ENCODE results near the gene FABP1. TPM values are rescaled to one million over a fixed set of nuclear protein-coding genes. Genes with fewer than 3 reads are reported as not detected.
A peak's percentile ranks its signal among the peaks of the same experiment; 100 is the strongest.

Gene FABP1
- total and polyA plus RNA-seq, 2 of the 8 experiments (the other 6 are each of a cell fraction or from before 2014, with no cell fraction given), result 0.09 TPM; not detected in 1

GRCh38 chr2:88114889-88115288 is 13.0 kb downstream of the FABP1 start:
- FAIRE-seq, result no peak

More at GRCh38 chr2:88114889-88115288, 13.0 kb downstream of the FABP1 start:
- Histone ChIP-seq H4K5ac (ENCODE audit: insufficient read length, low read depth, low read length) (no peak overlapping the region), H3K56ac (replicated peaks; ENCODE audit: insufficient read length, low read depth, low read length) (no peak overlapping the region), H3K23me2 (ENCODE audit: low read depth, low read length) (no peaks in the 10 kb centered on the region), H3K9ac (replicated peaks in 1 of 4; ENCODE audit: extremely low read depth in 1 of 4, low read depth in 3 of 4, low read length in 3 of 4) (no peak overlapping the region), H3K4ac (replicated peaks; ENCODE audit: insufficient read length, low read depth, low read length) (no peak overlapping the region), H2BK12ac (ENCODE audit: low read depth, low read length) (no peak overlapping the region), H4K20me1 (replicated peaks in 1 of 2; ENCODE audit: control insufficient read depth in 1 of 2, insufficient read depth in 2 of 2, low read length in 2 of 2) (no peaks in the 10 kb centered on the region), H3K36me3 (ENCODE audit: control insufficient read depth in 2 of 4, insufficient read depth in 4 of 4, low read length in 3 of 4) (no peaks in the 10 kb centered on the region), H3K14ac (ENCODE audit: insufficient read length) (no peak overlapping the region), H3K4me1 (replicated peaks in 1 of 4; ENCODE audit: control insufficient read depth in 3 of 4, insufficient read depth in 4 of 4, low read length in 3 of 4) (no peaks in the 10 kb centered on the region; a peak in 1 of 7 replicates), H2BK120ac (replicated peaks; ENCODE audit: low read depth, low read length) (no peak overlapping the region), H3K9me3 (ENCODE audit: insufficient read depth in 2 of 2, low read depth in 1 of 2, low read length in 1 of 2) (no peaks in the 10 kb centered on the region), H3K79me1 (ENCODE audit: low read depth, low read length) (no peaks in the 10 kb centered on the region), H2BK5ac (ENCODE audit: low read depth, low read length) (no peak overlapping the region), H3K27me3 (replicated peaks in 1 of 4; ENCODE audit: control insufficient read depth in 3 of 4, extremely low read depth in 1 of 4, insufficient read depth in 3 of 4, low read length in 3 of 4) (no peaks in the 10 kb centered on the region), H2AK5ac (ENCODE audit: low read depth, low read length) (no peak overlapping the region), H2BK15ac (ENCODE audit: low read length) (no peak overlapping the region), H4K91ac (replicated peaks; ENCODE audit: insufficient read length, low read length) (no peak overlapping the region), H3K4me3 (ENCODE audit: extremely low read depth in 1 of 4, insufficient read depth in 2 of 4, low read depth in 3 of 4, low read length in 4 of 4) (no peak overlapping the region), H4K8ac (ENCODE audit: extremely low read depth, insufficient read depth, low read length) (no peak overlapping the region), H3K23ac (ENCODE audit: insufficient read length) (no peak overlapping the region), H3K79me2 (ENCODE audit: control insufficient read depth in 1 of 2, insufficient read depth in 2 of 2, low read length in 2 of 2) (no peaks in the 10 kb centered on the region), H3K18ac (ENCODE audit: extremely low read depth, low read length) (no peak overlapping the region), H3K4me2 (ENCODE audit: insufficient read depth in 1 of 2, low read depth in 2 of 2, low read length in 2 of 2) (no peak overlapping the region), H2BK20ac (ENCODE audit: low read length) (no peak overlapping the region), H3K27ac (ENCODE audit: low read depth, low read length) (no peak overlapping the region), H2AFZ (ENCODE audit: low read length) (0 out of 2 replicates have a peak overlapping the region, but pooled peaks have one; percentile 15)
- no peak for TF ChIP-seq PHF8 (conservative IDR thresholded peaks at IDR 0.05; ENCODE audit: low read depth, low read length)
- TF ChIP-seq FOSL1 (IDR thresholded peaks at IDR 0.05; ENCODE audit: insufficient read depth, low read depth, low read length), result no peak
- TF ChIP-seq MAX (IDR thresholded peaks at IDR 0.05), result no peak
- no peak for TF ChIP-seq NANOG (IDR thresholded peaks at IDR 0.05; ENCODE audit: insufficient read depth, low read depth, low read length, poor library complexity, severe bottlenecking)
- TF ChIP-seq BACH1 (IDR thresholded peaks at IDR 0.05; ENCODE audit: low read length), result no peak
- TF ChIP-seq SIN3A (conservative IDR thresholded peaks at IDR 0.05 in 1 of 2, IDR thresholded peaks at IDR 0.05 in 1 of 2; ENCODE audit: low read depth in 1 of 2, low read length in 2 of 2), result no peak
- no peak for TF ChIP-seq RFX5 (IDR thresholded peaks at IDR 0.05; ENCODE audit: borderline replicate concordance, low read depth, low read length)
- TF ChIP-seq CREB1 (IDR thresholded peaks at IDR 0.05), result no peak
- no peak for TF ChIP-seq SIX5 (IDR thresholded peaks at IDR 0.05; ENCODE audit: low read depth, low read length)
- DNase-seq (ENCODE audit: low read depth in 1 of 2, low spot score in 2 of 2), result no peak
- ChIA-PET CTCF (ENCODE audit: partially characterized antibody) (interaction anchor here (1.1 to 3.0 kb wide), 3 partner anchors 12 to 55 kb away, joined by 3 to 13 read pairs (median 6); partner anchors contain the start of gene FABP1), POLR2A (ENCODE audit: partially characterized antibody) (interaction anchor here (1.5 kb wide), 1 partner anchor 15 kb away, joined by 3 read pairs; no protein-coding TSS in a partner anchor)
- WGBS, 2 experiments (ENCODE audit: extremely low coverage in 1 of 2, insufficient coverage in 1 of 2, insufficient read length in 1 of 2, insufficient replicate concordance in 2 of 2, low coverage in 1 of 2, low lambda C conversion rate in 2 of 2, missing lambda C conversion rate in 1 of 2), result 89% methylated on average over 5 of the region's 5 CpGs; no CpG with 5 or more reads in 1 of the 2 experiments

All from H1 (cell line).